Panc1 (cell line): ENCODE measurements around the gene C17orf50.

ENCODE experiments used
- POLR2AphosphoS5 ChIP-seq: IDR thresholded peaks from 2 replicates; pipeline ENCODE4 v1.6.1; 2012; ENCODE audit warnings: mild to moderate bottlenecking, low read depth, low read length, moderate library complexity
- SIN3A ChIP-seq: IDR thresholded peaks from 2 replicates; pipeline ENCODE4 v1.6.1; 2012; ENCODE audit warnings: low read depth, mild to moderate bottlenecking, low read length, moderate library complexity, borderline replicate concordance; ENCODE audit not compliant: insufficient read depth
- TCF7L2 ChIP-seq: IDR thresholded peaks from 2 replicates; pipeline ENCODE4 v1.6.1; 2011; ENCODE audit warnings: mild to moderate bottlenecking, low read depth, low read length, inconsistent platforms
- TF ChIP-seq, protein P1 (sequence below): fragments of 450-650 bp; IDR thresholded peaks from 2 replicates; pipeline ENCODE4 v1.5.1; 2017; ENCODE audit warnings: mild to moderate bottlenecking
- TF ChIP-seq, protein P2 (sequence below), 2 experiments: IDR thresholded peaks; 2 replicates each; pipeline ENCODE4 v1.6.1; 2011 to 2012; ENCODE audit warnings: low read depth in 2 of 2, control low read depth in 1 of 2, low read length in 1 of 2, mild to moderate bottlenecking in 1 of 2, moderate library complexity in 1 of 2; ENCODE audit not compliant: insufficient read depth in 1 of 2

DNA sequence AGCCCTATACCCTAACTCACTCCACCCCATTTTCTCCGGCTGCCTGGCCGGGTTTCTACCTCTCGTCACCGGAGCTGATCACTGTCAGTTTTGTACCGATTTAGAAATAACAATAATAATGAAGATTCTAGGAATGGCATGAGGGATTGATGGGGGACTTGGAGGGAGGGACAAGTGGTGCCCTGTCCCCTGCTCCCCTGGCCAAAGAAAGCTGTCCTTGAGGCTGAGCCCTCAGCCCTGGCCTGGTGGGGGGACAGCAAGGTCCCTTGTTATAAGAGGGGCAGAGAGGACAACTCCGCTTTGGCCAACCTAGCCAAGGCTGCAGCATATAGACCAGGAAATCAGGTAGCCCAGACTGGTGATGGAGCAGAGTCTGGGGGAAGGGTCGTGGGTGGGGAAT, 18.2 kb upstream of the C17orf50 start:
- TF ChIP-seq, protein P1, sequence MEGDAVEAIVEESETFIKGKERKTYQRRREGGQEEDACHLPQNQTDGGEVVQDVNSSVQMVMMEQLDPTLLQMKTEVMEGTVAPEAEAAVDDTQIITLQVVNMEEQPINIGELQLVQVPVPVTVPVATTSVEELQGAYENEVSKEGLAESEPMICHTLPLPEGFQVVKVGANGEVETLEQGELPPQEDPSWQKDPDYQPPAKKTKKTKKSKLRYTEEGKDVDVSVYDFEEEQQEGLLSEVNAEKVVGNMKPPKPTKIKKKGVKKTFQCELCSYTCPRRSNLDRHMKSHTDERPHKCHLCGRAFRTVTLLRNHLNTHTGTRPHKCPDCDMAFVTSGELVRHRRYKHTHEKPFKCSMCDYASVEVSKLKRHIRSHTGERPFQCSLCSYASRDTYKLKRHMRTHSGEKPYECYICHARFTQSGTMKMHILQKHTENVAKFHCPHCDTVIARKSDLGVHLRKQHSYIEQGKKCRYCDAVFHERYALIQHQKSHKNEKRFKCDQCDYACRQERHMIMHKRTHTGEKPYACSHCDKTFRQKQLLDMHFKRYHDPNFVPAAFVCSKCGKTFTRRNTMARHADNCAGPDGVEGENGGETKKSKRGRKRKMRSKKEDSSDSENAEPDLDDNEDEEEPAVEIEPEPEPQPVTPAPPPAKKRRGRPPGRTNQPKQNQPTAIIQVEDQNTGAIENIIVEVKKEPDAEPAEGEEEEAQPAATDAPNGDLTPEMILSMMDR = no peak
- no peak for TF ChIP-seq SIN3A
- TF ChIP-seq POLR2AphosphoS5 = no peak
- TF ChIP-seq, protein P2, sequence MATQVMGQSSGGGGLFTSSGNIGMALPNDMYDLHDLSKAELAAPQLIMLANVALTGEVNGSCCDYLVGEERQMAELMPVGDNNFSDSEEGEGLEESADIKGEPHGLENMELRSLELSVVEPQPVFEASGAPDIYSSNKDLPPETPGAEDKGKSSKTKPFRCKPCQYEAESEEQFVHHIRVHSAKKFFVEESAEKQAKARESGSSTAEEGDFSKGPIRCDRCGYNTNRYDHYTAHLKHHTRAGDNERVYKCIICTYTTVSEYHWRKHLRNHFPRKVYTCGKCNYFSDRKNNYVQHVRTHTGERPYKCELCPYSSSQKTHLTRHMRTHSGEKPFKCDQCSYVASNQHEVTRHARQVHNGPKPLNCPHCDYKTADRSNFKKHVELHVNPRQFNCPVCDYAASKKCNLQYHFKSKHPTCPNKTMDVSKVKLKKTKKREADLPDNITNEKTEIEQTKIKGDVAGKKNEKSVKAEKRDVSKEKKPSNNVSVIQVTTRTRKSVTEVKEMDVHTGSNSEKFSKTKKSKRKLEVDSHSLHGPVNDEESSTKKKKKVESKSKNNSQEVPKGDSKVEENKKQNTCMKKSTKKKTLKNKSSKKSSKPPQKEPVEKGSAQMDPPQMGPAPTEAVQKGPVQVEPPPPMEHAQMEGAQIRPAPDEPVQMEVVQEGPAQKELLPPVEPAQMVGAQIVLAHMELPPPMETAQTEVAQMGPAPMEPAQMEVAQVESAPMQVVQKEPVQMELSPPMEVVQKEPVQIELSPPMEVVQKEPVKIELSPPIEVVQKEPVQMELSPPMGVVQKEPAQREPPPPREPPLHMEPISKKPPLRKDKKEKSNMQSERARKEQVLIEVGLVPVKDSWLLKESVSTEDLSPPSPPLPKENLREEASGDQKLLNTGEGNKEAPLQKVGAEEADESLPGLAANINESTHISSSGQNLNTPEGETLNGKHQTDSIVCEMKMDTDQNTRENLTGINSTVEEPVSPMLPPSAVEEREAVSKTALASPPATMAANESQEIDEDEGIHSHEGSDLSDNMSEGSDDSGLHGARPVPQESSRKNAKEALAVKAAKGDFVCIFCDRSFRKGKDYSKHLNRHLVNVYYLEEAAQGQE (IDR thresholded peaks at IDR 0.05; ENCODE audit: insufficient read depth in 1 of 2, low read depth in 2 of 2, low read length in 1 of 2) = no peak
- no peak for TF ChIP-seq TCF7L2
